Measurements from ENCODE around the gene TPTE.
"Not testable (repeated sequence)": the region's sequence is repeated elsewhere in the genome, so short reads cannot be mapped to it uniquely, and the experiment has no call there.

Gene TPTE

GRCh38 chr21:10521091-10521598 is at the start of gene TPTE:
Gene TPTE (plus strand): TSS chr21:10521583. CDS start chr21:10538724, 17,141 bp downstream.
- no peak for DNase-seq (ENCODE audit: low read depth in 2 of 2)

GRCh38 chr21:10471999-10472398 is 49.4 kb upstream of the TPTE start:
- not testable (repeated sequence) for DNase-seq (ENCODE audit: low read depth in 2 of 2)

DNA sequence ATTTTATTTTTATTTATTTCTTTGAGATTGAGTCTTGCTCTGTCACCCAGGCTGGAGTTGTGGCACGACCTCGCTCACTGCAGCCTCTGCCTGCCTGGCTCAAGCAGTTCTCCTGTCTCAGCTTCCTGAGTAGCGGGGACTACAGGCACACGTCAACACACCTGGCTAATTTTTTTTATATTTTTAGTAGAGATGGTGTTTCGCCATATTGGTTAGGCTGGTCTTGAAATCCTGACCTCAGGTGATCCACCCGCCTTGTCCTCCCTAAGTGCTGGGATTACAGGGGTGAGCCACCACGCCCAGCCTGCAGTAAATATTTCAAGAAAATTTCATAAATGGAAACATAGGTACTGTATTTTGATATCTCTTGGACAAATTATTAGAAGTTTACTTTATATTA is 43.6 kb upstream of the TPTE start:
- DNase-seq (ENCODE audit: low read depth in 2 of 2), result not testable (repeated sequence)

DNA sequence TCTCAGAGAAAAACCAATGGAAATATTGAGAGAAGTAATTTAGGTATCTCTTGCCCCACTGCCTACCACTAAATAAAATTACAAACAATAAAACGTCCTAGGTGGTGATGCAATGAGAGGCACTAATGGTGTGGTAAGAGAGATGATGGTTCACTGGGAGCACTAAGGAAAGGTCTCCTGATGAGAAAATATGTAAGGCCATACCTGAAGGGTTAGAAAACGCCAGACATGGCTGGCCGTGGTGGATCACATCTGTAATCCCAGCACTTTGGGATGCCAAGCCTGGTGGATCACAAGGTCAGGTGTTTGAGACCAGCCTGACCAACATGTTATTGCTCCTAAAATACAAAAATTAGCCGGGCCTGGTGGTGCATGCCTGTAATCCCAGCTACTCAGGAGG is 41.5 kb upstream of the TPTE start:
- not testable (repeated sequence) for DNase-seq (ENCODE audit: low read depth in 2 of 2)

DNA sequence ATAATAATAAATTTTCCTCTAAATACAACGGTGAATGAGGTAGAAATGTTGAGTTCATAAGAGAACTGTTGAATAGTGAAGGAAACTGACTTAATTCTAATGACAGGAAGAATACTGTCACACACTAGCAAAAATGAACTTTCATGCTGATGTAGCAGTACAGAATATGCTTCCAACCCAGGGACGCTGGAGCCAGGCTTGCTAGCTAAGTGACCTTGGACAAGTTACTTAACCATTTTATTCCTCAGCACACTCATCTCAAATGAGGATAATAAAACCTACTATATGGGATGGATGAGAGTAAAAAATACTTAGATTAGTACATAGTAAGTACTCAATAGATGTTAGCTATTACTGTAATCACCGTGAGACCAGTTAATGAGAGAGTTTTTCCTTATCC is 36.5 kb upstream of the TPTE start:
- DNase-seq (ENCODE audit: low read depth in 2 of 2), result not testable (repeated sequence)

- DNase-seq (ENCODE audit: low read depth in 2 of 2), result not testable (repeated sequence)
These were observed 30.9 kb upstream of the TPTE start for GRCh38 chr21:10490453-10490852.

DNA sequence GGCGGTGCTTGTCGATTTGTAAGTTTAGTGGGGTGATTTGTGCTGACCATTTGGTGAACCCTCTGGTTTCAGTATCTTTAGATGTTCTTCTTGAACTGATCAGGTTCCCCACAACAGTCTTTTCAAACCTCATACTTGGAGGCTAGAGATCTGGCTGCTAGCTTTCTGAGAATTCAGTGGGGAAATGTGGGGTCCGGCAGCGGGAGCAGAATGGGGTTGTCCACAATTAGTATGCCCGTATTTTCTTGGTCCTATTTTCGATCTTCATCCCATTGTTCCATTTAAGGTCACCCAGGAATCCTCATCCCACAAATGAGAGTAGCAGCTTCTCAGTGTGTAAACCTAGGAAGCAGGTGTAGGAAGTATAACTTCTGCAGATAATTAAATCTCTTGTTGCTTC is 10.3 kb upstream of the TPTE start:
- no peak for DNase-seq (ENCODE audit: low read depth in 2 of 2)

- not testable (repeated sequence) for DNase-seq (ENCODE audit: low read depth in 2 of 2)
These were observed 4.5 kb upstream of the TPTE start for GRCh38 chr21:10516889-10517288.

DNA sequence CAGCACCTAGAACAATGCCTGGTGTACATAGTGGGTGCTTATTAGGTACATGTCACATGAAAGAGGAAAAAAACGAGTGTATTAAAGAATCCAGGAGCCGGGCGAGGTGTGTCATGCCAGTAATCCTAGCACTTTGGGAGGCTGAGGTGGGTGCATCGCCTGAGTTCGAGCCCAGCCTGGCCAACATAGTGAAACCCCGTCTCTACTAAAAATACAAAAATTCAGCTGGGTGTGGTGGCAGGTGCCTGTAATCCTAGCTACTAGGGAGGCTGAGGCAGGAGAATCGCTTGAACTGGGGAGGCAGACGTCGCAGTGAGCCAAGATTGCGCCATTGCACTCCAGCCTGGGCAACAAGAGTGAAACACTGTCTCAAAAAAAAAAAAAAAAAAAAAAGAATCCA is 3.5 kb upstream of the TPTE start:
- not testable (repeated sequence) for DNase-seq (ENCODE audit: low read depth in 2 of 2)

GRCh38 chr21:10521835-10522500 is 585 bp downstream of the TPTE start:
- not testable (repeated sequence) for DNase-seq (ENCODE audit: low read depth in 2 of 2)

DNA sequence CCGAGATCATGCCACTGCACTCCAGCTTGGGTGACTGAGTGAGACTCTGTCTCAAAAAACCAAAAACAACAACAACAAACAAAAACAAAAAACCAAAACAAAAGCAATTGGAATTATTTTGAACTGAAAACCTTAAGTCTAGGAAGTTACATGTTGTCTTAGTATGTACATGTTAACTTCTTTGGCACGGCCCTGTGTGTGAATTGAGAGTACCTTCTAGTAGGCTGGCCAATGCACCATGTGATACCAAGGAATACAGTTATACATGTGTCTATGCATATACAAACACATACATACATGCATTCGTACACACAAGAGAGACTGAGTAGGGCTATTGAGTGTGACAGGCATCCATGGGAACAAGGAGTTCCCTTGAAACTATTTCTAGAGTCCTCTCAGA is 18.6 kb downstream of the TPTE start:
- DNase-seq (ENCODE audit: low read depth in 2 of 2), result no peak

- DNase-seq (ENCODE audit: low read depth in 2 of 2), result not testable (repeated sequence)
These were observed 23.0 kb downstream of the TPTE start for GRCh38 chr21:10544376-10544775.

DNA sequence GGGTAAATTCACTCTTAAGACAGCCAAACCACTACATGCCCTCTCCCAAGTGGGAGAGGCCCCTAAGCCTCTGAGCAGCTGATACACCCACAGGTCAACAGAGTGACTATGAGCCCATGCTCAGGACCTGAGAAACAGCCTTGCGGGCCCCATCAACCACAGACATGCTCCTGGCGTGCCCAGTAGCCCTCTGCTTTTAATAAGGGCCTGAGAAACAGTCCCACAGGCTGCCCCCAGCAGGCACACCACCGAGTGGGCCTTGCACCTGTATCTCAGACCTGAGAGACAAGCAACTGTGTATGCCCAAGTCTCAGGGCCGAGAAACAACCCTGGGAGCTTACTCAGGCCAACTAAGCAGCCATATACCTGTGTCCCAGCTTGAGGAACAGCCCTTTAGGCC is 26.5 kb downstream of the TPTE start:
- not testable (repeated sequence) for DNase-seq (ENCODE audit: low read depth in 2 of 2)

- DNase-seq (ENCODE audit: low read depth in 2 of 2), result not testable (repeated sequence)
These were observed 27.1 kb downstream of the TPTE start for GRCh38 chr21:10548331-10548954.

DNA sequence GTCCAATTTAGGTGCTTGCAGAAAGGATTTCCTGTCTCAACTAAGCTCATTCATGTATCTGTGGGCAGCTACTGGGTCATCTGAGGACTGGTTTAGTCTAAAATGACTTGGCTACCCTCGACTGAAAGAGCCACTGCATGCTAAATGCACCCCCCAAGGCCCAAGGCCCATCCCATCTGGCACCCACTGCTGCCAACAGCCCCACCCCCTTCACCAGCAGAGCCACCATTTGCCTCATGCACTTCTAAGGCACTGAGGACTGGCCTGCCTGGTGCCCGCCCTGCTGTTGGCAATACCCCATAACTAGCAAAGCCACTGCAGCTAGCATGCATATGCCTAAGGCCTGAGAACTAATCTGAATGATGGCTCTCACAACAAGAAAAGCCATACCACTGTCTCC is 49.4 kb downstream of the TPTE start:
- not testable (repeated sequence) for DNase-seq (ENCODE audit: low read depth in 2 of 2)

- DNase-seq (ENCODE audit: low read depth in 2 of 2), result not testable (repeated sequence)
These were observed 53.3 kb downstream of the TPTE start for GRCh38 chr21:10574531-10575310.

DNA sequence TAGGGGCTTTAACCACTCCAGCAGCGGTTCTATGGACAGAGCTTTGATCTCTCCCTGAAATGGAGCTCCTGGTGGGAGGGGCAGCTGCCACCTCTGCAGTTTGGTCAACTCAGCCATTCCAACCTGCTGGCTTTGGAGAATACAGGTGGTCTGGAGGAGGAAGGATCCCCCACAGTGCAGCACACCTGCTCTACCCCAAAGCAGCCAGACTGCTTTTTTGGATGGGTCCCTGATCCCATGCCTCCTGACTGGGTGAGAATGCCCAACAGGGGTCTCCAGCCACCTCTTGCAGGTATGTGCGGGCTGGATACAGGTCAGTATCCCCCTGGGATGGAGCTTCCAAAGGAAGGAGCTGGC is 53.9 kb downstream of the TPTE start:
- DNase-seq (ENCODE audit: low read depth in 2 of 2), result no peak

DNA sequence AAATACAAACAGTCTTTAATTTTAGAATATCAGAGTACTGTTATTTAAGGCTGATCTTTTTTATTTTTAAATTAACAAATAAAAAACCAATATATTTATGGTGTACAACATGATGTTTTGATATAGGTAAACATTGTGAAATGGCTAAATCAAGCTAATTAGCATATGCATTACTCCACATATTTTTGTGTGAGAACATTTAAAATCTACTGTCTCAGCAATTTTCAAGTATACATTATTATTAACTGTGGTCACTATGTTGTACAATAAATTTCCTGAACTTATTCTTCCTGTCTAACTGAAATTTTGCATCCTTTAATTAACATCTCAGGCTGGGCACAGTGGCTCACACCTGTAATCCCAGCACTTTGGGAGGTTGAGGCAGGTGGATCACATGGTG is 57.5 kb downstream of the TPTE start:
- not testable (repeated sequence) for DNase-seq (ENCODE audit: low read depth in 2 of 2)

GRCh38 chr21:10589115-10589514 is 67.7 kb downstream of the TPTE start:
- DNase-seq (ENCODE audit: low read depth in 2 of 2), result not testable (repeated sequence)

- DNase-seq (ENCODE audit: low read depth in 2 of 2), result not testable (repeated sequence)
These were observed 85.7 kb downstream of the TPTE start for GRCh38 chr21:10607074-10607473.

- DNase-seq (ENCODE audit: low read depth in 2 of 2), result not testable (repeated sequence)
These were observed 92.9 kb downstream of the TPTE start for GRCh38 chr21:10614285-10614684.

GRCh38 chr21:10616061-10616460 is 94.7 kb downstream of the TPTE start:
- DNase-seq (ENCODE audit: low read depth in 2 of 2), result not testable (repeated sequence)
